DND-41 (cell line): Measurements from ENCODE around the gene TRIM54.
"Not testable (repeated sequence)": the region's sequence is repeated elsewhere in the genome, so short reads cannot be mapped to it uniquely, and the experiment has no call there.

ENCODE experiments used
- ATAC-seq: fragments of 200-7000 bp; cut with Tn5 transposase; 3 replicates; pipeline ENCODE4 v1.9.1; 2021; ENCODE audit warnings: low read depth; ENCODE audit not compliant: insufficient read depth
- DNase-seq: peaks from one replicate; pipeline ENCODE4 v3.0.0-alpha.2; 2020
- H2AFZ ChIP-seq: 2 replicates; pipeline ENCODE4 v1.6.0; 2012; ENCODE audit warnings: low read depth, low read length
- H3K27ac ChIP-seq: 2 replicates; pipeline ENCODE4 v1.5.1; 2012; ENCODE audit warnings: low read length, inconsistent platforms
- H3K27me3 ChIP-seq: fragments of 200-600 bp; sonication (generic); 2 replicates; pipeline ENCODE4 v1.6.0; 2012; ENCODE audit warnings: low read length, mild to moderate bottlenecking, inconsistent platforms; ENCODE audit not compliant: insufficient read depth, poor library complexity
- H3K36me3 ChIP-seq: 2 replicates; pipeline ENCODE4 v1.5.1; 2012; ENCODE audit warnings: low read length, inconsistent platforms; ENCODE audit not compliant: insufficient read depth
- H3K4me1 ChIP-seq: 2 replicates; pipeline ENCODE4 v1.5.1; 2012; ENCODE audit warnings: mild to moderate bottlenecking, low read length; ENCODE audit not compliant: insufficient read depth
- H3K4me2 ChIP-seq: 2 replicates; pipeline ENCODE4 v1.6.0; 2012; ENCODE audit warnings: mild to moderate bottlenecking, moderate library complexity, low read length, inconsistent platforms; ENCODE audit not compliant: insufficient read depth
- H3K4me3 ChIP-seq, 2 experiments: fragments of 200-600 bp in 1 of 2; shearing (Covaris generic) in 1 of 2; 2 replicates each; pipeline ENCODE4 v1.5.1; 2012 to 2016; ENCODE audit warnings: inconsistent platforms in 2 of 2, low read length in 2 of 2, mild to moderate bottlenecking in 2 of 2, low read depth in 1 of 2, moderate library complexity in 1 of 2
- H3K79me2 ChIP-seq: 2 replicates; pipeline ENCODE4 v1.6.0; 2012; ENCODE audit warnings: low read length, inconsistent platforms; ENCODE audit not compliant: insufficient read depth
- H3K9ac ChIP-seq: 2 replicates; pipeline ENCODE4 v1.6.0; 2012; ENCODE audit warnings: low read depth, mild to moderate bottlenecking, inconsistent platforms, low read length, moderate library complexity
- H3K9me3 ChIP-seq: 2 replicates; pipeline ENCODE4 v1.5.1; 2012; ENCODE audit warnings: low read length, moderate library complexity, mild to moderate bottlenecking, inconsistent platforms; ENCODE audit not compliant: insufficient read depth, severe bottlenecking
- H4K20me1 ChIP-seq: 2 replicates; pipeline ENCODE4 v1.6.0; 2012; ENCODE audit warnings: low read length; ENCODE audit not compliant: insufficient read depth
- CTCF ChIP-seq: IDR thresholded peaks from 2 replicates; pipeline ENCODE4 v1.5.1; 2012; ENCODE audit warnings: borderline replicate concordance, low read length, moderate library complexity, mild to moderate bottlenecking; ENCODE audit not compliant: poor library complexity, severe bottlenecking; ENCODE audit errors: extremely low read depth
- EZH2 ChIP-seq: IDR thresholded peaks from 3 replicates; pipeline ENCODE4 v1.6.1; 2012; ENCODE audit warnings: borderline replicate concordance, low read depth, mild to moderate bottlenecking, moderate library complexity, low read length, inconsistent platforms; ENCODE audit not compliant: severe bottlenecking

TRIM54 gene

GRCh38 chr2:27264753-27265535 is 17.3 kb upstream of the TRIM54 start:
- Histone ChIP-seq H3K79me2 (no peaks in the 10 kb centered on the region), H3K4me3 (no peak overlapping the region), H3K4me1 (no peaks in the 10 kb centered on the region), H3K36me3 (no peaks in the 10 kb centered on the region), H3K9ac (no peak overlapping the region), H3K27me3 (peaks cover 8% of the 10 kb centered on the region), H2AFZ (no peak overlapping the region), H3K4me2 (no peak overlapping the region), H3K9me3 (no peaks in the 10 kb centered on the region), H4K20me1 (no peaks in the 10 kb centered on the region), H3K27ac (no peak overlapping the region)
- no peak for DNase-seq
- TF ChIP-seq EZH2 (no peak), CTCF (no peak)
- no peak for ATAC-seq

- TF ChIP-seq CTCF (no peak), EZH2 (no peak)
- no peaks in the 10 kb centered on the region for H3K36me3 ChIP-seq
- H3K9ac ChIP-seq: no peak overlapping the region
- H3K4me1 ChIP-seq: no peaks in the 10 kb centered on the region
- ATAC-seq (no peak), DNase-seq (no peak)
- H4K20me1 ChIP-seq: no peaks in the 10 kb centered on the region
- no peak overlapping the region for H3K27ac ChIP-seq
- no peak overlapping the region for H3K4me3 ChIP-seq
- H3K9me3 ChIP-seq: no peaks in the 10 kb centered on the region
- no peak overlapping the region for H2AFZ ChIP-seq
- H3K4me2 ChIP-seq: no peak overlapping the region
- no peaks in the 10 kb centered on the region for H3K79me2 ChIP-seq
- H3K27me3 ChIP-seq: peaks cover 8% of the 10 kb centered on the region
Measured at GRCh38 chr2:27265536-27265870, 16.7 kb upstream of the TRIM54 start.

GRCh38 chr2:27268296-27268695 is 13.9 kb upstream of the TRIM54 start:
- not testable (repeated sequence) for DNase-seq, H3K27me3 ChIP-seq, H3K9ac ChIP-seq, H4K20me1 ChIP-seq, H3K36me3 ChIP-seq, H3K27ac ChIP-seq, H3K79me2 ChIP-seq, H3K9me3 ChIP-seq, H3K4me1 ChIP-seq, H3K4me2 ChIP-seq, H3K4me3 ChIP-seq, ATAC-seq, H2AFZ ChIP-seq

- peaks cover 2% of the 10 kb centered on the region for H3K27me3 ChIP-seq
- ATAC-seq: no peak
Measured at GRCh38 chr2:27270131-27270530, 12.1 kb upstream of the TRIM54 start.

More at GRCh38 chr2:27270131-27270530, 12.1 kb upstream of the TRIM54 start:
- H3K9me3 ChIP-seq: no peaks in the 10 kb centered on the region
- no peak overlapping the region for H3K27ac ChIP-seq
- H3K9ac ChIP-seq: no peak overlapping the region
- no peak overlapping the region for H2AFZ ChIP-seq
- no peaks in the 10 kb centered on the region for H3K4me1 ChIP-seq
- no peaks in the 10 kb centered on the region for H3K36me3 ChIP-seq
- H3K4me3 ChIP-seq: no peak overlapping the region
- no peaks in the 10 kb centered on the region for H4K20me1 ChIP-seq
- H3K4me2 ChIP-seq: no peak overlapping the region
- H3K79me2 ChIP-seq: no peaks in the 10 kb centered on the region
- DNase-seq: no peak
- TF ChIP-seq EZH2 (no peak), CTCF (no peak)
